HG03064 (cell line): ENCODE results near the gene ADK.
"Not testable (repeated sequence)": the region's sequence is repeated elsewhere in the genome, so short reads cannot be mapped to it uniquely, and the experiment has no call there.

Experiments used
- ATAC-seq: cut with Tn5 transposase; IDR thresholded peaks from one replicate; pipeline ENCODE4 v1.9.1; 2021; ENCODE audit warnings: low read depth; ENCODE audit not compliant: unreplicated experiment

Gene ADK

GRCh38 chr10:74523199-74523598 is 372.2 kb downstream of the ADK start:
- no peak for ATAC-seq

GRCh38 chr10:74525885-74526284 is 374.9 kb downstream of the ADK start:
- no peak for ATAC-seq

DNA sequence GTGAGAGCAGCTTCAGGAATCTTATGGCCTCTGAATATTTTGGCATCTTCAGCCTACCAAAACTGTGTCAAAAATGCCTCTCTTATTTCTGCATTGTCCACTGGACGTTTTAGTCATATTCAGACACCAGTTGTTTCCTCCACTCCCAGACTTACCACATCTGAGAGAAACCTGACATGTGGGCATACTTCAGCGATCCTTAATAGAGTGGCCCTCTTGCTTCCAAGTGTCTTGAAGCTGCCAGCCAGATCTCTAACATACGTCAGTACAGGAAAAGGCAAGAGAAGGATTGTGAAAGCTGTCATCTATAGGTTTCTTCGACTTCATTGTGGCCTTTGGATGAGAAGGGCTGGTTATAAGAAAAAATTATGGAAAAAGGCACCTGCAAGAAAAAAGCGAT is 376.6 kb downstream of the ADK start:
- ATAC-seq = not testable (repeated sequence)

DNA sequence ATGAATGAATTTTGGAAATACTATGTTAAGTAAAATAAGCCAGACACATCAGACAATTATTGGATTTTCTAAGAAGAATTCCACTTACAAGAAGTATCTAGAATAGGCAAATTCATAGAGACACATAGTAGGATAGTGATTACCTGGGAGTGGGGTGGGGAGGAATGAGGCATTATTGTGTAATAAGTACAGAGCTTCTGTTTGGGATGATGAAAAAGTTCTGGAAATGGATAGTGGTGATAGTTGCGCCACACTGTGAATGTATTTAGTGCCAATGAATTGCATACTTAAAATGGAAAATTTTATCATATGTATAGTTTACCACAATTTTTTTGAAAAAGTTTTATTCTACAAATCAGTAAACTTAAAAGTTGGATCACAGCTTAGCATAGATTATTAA is 378.2 kb downstream of the ADK start:
- ATAC-seq = no peak

DNA sequence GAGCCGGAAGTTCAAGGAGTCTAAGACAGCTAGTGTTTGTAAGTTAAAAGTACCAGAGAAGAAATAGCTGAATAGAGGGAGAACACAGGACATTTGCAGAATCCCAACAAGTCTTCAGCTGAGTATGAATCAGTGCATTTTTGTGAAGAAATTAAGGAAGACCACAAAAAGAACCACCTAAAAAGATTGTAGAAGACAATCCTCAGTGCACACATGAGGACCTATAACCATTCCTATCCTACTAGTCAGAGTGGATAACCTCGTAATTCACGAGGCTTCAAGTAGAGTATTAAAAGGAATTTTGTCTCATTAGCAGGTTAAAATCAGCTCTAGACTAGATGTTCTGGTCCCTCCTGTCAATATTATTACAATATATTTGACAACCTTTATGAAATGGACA is 380.0 kb downstream of the ADK start:
- ATAC-seq = no peak

GRCh38 chr10:74539317-74539716 is 388.3 kb downstream of the ADK start:
- no peak for ATAC-seq

DNA sequence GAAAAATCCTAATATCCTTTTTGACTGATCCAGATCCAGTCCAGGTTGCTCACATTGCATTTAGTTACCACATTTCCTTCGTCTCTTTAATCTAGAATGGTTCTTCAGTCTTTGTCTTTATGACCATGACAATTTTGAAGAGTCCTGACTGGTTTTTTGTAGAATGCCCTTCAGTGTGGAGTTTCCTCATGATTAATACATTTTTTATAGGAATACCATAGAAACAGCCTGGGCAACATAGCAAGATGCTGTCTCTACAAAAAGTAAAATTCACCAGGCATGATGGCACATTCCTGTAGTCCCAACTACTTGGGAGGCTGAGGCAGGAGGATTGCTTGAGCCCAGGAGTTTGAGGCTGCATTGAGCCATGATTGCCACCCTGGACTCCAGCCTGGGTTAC is 390.4 kb downstream of the ADK start:
- ATAC-seq = no peak

GRCh38 chr10:74542077-74542476 is 391.1 kb downstream of the ADK start:
- no peak for ATAC-seq

DNA sequence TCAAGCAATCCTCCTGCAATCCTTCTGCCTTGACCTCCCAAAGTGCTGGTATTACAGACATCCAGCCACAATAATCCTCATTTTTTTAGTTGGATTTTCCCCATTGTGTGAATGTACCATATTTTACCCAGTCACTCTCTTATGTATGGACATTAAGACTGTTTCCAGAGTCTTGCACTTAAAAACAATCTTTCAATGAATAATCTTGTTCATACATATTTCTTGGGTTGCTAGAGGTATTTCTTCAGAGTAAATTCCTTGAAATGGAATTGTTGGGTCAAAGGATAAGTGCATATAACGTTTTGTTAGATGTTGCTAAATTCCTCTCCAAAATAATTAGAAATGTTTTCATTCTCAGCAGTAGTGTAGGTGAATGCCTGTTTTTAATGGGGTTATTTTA is 392.3 kb downstream of the ADK start:
- no peak for ATAC-seq

GRCh38 chr10:74544106-74544505 is 393.1 kb downstream of the ADK start:
- ATAC-seq = no peak

DNA sequence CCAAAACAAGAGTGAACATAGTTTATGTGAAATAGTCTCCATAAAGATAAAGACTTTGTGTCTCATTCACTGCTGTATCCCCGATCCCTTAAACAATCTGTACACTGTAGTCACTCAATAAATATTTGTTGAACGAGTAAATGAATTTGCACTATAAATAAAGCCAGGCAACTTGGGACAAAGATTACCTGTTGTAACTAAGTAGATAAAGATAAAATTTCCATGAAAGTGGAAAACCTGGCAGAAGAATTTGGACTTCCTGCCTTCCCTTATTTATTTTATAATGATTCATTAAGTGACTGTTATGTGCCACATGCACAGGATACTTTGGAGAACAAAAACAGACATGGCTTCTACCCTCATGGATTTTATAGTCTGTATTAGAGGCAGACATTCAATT is 397.7 kb downstream of the ADK start:
- no peak for ATAC-seq

- ATAC-seq = no peak
Measured at GRCh38 chr10:74556072-74556705, 405.2 kb downstream of the ADK start.

- no peak for ATAC-seq
Measured at GRCh38 chr10:74557098-74557497, 406.1 kb downstream of the ADK start.

DNA sequence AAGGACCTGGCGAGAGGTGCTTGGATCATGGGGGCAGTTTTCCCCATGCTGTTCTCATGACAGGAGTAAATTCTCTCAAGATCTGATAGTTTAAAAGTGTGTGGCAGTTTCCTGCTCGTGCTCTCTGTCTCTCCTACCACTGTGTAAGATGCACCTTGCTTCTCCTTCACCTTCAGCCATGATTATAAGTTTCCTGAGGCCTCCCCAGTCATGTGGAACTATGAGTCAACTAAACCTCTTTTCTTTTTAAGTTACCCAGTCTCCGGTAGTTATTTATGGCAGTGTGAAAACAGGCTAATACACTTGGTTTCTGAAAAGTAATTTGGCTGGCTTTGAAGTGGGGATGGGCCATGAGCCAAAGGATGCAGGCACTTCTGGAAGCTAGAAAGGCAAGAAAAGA is 407.4 kb downstream of the ADK start:
- ATAC-seq = no peak

DNA sequence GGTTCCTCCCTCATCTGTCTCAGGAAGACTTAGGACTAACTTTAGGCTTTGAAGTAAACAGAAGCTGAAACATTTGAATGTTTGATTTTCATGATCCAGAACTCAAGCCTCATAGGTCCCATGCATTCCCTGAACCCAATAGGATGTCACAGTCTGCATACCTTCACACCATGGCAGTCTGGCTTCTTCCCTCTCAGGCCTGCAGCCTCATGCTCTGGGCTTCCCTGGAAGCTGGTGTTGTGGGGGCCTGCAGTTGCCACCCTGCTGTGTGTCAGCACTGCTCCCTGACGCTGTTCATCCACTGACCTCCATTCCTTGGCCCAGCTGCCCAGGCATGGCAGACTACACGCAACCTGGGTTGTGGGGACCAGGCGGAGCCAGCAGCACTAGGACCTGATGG is 407.9 kb downstream of the ADK start:
- ATAC-seq = no peak

- not testable (repeated sequence) for ATAC-seq
Measured at GRCh38 chr10:74568896-74569295, 417.9 kb downstream of the ADK start.

GRCh38 chr10:74573497-74573896 is 422.5 kb downstream of the ADK start:
- ATAC-seq = not testable (repeated sequence)

- ATAC-seq = no peak
Measured at GRCh38 chr10:74575191-74575720, 424.2 kb downstream of the ADK start.

DNA sequence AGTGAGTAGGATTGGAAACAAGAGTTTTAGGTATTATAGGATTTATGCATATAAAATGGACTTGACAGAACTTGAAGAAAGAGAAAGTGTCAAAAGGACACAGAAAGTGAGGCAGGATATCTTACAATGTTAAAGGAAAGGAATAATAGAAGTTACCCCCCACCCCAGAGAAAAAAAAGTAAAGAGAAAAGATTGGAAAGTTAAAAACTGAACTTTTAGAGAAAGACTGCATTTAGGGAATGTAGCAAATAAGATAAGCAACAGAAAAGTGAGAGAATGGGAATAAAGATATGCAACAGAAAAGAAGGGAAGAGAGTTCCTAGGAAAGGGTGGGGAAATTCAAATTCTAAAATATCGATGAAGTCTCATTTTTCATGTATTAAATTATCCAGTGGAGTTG is 424.9 kb downstream of the ADK start:
- no peak for ATAC-seq

GRCh38 chr10:74576586-74576985 is 425.6 kb downstream of the ADK start:
- ATAC-seq = no peak

DNA sequence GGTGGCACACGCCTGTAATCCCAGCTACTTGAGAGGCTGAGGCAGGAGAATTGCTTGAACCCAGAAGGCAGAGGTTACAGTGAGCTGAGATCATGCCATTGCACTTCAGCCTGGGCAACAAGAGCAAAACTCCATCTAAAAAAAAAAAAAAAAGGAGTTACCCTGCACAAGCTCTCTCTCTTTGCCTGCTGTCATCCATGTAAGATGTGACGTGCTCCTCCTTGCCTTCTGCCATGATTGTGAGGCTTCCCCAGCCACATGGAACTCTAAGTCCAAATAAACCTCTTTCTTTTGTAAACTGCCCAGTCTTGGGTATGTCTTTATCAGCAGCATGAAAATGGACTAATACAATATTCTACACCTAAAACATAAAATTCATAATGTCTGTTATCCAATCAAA is 429.4 kb downstream of the ADK start:
- ATAC-seq = not testable (repeated sequence)

GRCh38 chr10:74582566-74582965 is 431.5 kb downstream of the ADK start:
- no peak for ATAC-seq
